Measurements from ENCODE around the gene OR2S2.
A peak's percentile ranks its signal among the peaks of the same experiment; 100 is the strongest.

The OR2S2 gene

DNA sequence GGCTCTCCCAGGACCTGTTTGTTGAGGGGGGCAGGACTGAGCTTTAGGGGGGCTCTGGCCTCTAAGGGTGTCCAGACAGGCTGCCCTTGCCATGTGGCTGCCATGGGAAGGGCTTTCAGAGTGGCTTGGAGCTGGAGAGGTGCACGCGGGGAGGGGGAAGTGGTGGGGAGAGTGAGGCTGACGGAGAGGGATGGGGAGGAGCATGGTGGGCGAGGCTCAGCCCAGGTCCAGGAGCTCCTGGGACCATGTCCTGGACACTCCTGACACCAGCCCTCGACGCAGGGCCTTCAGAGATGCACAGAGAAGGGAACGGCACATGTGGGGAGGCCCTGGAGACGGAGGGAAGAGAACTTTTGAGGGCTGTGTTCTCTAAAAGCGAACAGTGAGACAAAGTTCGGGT lies 46.3 kb downstream of the OR2S2 start:
- no peak for DNase-seq
- intact Hi-C loops (cut with DNase I), result no loop called here

DNA sequence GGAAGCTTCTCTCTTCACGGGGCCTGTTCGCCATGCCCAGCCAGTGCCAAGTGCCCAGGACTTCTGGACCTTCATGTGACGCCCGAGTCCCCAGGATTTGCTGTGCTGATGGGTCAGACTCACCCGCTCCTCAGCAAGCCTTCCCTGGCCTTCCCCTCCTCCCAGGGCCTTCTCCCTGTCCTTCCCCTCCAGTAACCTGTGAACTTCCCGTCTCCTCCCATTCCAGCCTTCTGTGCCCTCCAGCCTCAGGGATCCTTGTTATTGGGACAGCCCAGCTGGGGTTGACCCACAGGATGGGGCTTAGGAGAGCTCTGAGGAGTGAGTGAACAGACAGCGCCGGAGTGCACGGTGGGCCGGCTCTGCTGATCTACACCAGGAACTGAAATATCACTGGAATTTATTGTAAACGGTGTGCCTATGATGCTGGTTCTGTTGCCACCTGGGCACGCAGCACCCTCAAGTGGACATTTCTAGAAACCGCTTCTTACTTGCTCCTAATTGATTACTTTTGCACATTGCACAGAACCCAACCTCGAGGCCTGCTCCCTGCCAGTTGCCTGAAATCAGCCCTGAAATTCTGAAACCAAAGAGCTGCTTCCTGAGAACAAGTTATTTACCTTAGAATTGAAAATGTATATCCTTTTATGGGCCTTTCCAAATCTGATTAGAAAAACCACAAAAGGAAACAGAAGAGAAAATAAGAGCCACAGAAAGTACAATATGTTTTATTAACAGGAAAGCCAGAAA lies 47.2 kb downstream of the OR2S2 start:
- DNase-seq, result no peak
- intact Hi-C loops (cut with DNase I), result no loop called here

DNA sequence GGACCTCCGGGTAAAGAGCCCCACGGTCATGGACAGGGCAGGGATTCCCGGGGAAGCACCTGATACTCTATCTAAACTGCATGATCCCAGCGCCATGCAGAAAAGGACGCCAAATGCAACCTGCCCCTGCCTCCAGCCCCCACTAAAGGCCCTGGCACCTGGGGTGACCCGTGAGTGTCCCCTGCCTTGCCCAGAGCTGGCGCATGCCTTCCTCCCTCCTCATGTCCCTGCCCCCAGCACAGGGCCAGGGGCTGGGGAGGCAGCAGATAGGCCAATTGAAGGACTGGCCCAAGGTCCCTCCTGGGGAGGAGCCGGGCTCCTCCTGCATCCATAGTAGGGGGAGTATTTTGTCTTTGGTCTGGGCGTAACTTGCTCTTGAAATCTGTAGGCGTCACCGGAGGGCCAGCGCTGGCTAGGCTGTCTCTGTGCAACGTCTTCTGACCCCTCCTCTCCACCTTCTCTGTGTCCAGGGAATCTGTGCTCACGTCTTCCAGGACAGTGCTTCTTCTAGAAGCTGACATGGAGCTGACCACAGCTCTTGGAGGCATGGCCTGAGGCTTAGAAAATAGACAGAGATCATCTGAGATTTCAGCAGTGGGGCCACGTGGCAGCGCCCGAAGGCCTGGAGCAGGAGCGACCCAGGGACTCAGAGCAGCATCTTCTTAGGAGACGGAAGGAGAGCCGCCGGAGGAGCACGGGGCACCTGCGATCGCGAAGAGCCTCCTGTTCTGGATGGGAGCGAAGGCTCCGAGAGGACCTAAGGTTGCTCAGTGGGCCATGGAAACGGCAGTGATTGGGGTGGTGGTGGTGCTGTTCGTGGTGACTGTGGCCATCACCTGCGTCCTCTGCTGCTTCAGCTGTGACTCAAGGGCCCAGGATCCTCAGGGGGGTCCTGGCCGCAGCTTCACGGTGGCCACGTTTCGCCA lies 48.0 kb downstream of the OR2S2 start:
- intact Hi-C loops (cut with DNase I), result no loop called here
- DNase-seq, result peak in 1 of 10 donors; percentile 79

DNA sequence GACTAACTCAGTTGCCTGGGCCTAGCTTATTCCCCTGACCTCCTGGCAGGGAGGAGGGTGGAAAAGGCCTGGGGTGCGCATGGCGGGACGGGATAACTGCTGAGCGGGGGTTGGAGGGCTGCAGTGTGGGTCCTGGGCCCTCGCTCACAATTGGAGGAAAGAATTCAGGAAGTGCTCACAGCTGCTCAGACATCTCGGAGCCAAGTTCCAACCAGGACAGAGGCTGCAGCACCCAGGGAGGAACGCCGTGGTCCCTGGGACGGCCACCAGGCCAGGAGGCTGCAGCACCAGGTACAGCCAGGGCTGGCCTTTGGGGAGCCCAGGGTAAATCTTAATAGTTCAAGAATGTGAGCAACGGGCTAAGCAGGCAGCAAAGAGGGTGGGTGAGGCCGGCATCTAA lies 48.7 kb downstream of the OR2S2 start, which contains the start of gene SPAAR:
Gene SPAAR, plus strand, starts transcription at position 217 of the 400 bp plus-strand sequence. CDS start 974 bp downstream, outside the sequence.
- intact Hi-C loops (cut with DNase I), result no loop called here
- DNase-seq, result no peak

DNA sequence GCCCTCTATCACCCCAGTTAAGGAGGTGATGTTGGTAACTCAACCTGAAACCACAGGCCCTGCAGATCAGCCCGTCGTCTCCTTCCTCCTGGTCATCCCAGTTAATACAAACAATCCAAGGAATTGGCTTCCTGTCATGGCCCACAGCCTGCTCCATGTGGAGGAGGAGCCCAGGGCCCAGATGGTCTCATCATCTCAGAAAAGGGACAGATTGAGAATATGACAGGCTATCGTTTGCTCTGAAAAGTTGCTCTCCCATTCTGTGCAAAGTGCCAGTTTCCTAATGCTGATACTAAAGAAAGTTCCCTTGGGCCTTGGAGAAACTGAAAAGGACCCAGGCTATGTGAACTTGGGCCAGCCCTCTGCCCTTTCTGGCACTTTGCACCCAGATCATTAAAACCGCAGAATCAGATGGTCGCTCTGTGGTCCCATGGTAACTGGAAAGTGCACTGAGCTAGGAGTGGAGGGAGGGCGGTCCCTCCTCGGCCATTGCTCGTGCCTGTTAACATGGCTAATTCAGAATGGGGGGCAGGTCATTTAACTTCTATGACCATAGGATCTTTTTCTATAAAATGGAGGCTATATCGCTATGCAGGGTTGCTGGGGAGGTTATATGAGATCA lies 49.3 kb downstream of the OR2S2 start:
- DNase-seq, result no peak
- intact Hi-C loops (cut with DNase I), result no loop called here

DNA sequence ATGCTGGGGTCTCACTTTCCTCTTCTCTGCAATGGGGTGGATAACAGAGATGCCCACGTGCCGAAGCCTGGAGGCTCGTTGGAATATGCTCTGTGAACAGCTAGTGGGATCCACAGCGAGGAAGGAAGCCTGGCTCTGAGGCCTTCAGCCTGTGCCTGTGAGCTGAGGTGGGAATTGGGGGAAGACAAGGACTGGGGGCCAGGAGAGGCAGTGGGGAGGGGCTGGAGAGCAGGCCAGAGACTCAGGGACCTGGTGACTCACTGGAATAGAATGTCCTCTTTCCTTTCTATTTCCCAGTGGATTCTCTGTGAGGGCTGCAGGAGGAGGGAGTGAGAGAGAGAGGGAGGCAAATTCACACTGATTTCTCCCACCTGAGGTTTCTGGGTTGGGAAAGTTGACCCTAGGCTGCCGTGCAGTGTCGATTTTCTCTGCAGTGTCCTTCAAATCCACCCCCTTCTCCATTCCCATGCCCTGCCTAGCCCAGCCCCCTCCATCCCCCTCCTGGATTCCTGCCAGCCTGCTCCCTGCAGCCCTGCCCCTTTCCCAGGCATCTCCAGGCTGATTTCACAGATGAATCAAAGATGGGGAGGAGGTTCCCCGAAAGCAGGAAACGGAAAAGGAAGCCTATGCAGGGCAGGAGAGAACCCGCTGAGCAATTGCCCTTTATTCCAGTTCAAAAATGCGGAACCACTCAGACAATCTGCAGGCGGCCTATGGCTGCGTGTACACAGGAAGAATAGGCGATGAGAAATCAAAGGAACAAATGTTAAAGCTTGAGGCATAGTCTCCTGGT lies 50.0 kb downstream of the OR2S2 start:
- intact Hi-C loops (cut with DNase I), result no loop called here
- DNase-seq, result no peak
